K562 (cell line): ENCODE results near the gene ATXN7L2. TPM values are rescaled to one million over a fixed set of nuclear protein-coding genes. Genes with fewer than 3 reads are reported as not detected.

ENCODE experiments used
- BRF2 ChIP-seq: IDR thresholded peaks from 3 replicates; pipeline ENCODE4 v1.6.1; 2011; ENCODE audit warnings: borderline replicate concordance, mild to moderate bottlenecking; ENCODE audit not compliant: insufficient read length, insufficient read depth
- CEBPZ ChIP-seq: fragments of 150-350 bp; IDR thresholded peaks from 2 replicates; pipeline ENCODE4 v1.6.1; 2014; ENCODE audit warnings: low read depth, mild to moderate bottlenecking, low read length, borderline replicate concordance
- ESRRA ChIP-seq: fragments of 450-650 bp; IDR thresholded peaks from 2 replicates; pipeline ENCODE4 v1.6.1; 2014; ENCODE audit warnings: low read depth, mild to moderate bottlenecking, moderate library complexity, borderline replicate concordance
- ETV6 ChIP-seq, 3 experiments: fragments of 150-350 bp in 1 of 3; sonication (generic) in 1 of 3; formaldehyde crosslinking in 1 of 3; IDR thresholded peaks; 2 replicates each; pipeline versions ENCODE4 v1.6.1 to v1.8.0; 2014 to 2022; ENCODE audit warnings: borderline replicate concordance in 2 of 3, low read depth in 2 of 3, antibody characterized with exemption in 1 of 3, low read length in 1 of 3, mild to moderate bottlenecking in 1 of 3, missing genetic modification reagents in 1 of 3
- FOXJ3 ChIP-seq: sonication (generic); formaldehyde crosslinking; IDR thresholded peaks from 2 replicates; pipeline ENCODE4 v1.4.0; 2020; ENCODE audit warnings: mild to moderate bottlenecking, missing genetic modification reagents
- MAFG ChIP-seq: fragments of 450-650 bp; conservative IDR thresholded peaks from 2 replicates; pipeline ENCODE4 v1.6.1; 2016; ENCODE audit warnings: missing genetic modification characterization, missing compliant biosample characterization
- MLX ChIP-seq, 2 experiments: fragments of 450-650 bp in 1 of 2; sonication (generic) in 1 of 2; formaldehyde crosslinking; conservative IDR thresholded peaks; 2 replicates each; pipeline versions ENCODE4 v1.4.0 to v1.8.1; 2020 to 2022; ENCODE audit warnings: mild to moderate bottlenecking in 1 of 2, missing genetic modification reagents in 1 of 2
- NFATC3 ChIP-seq: fragments of 450-650 bp; IDR thresholded peaks from 2 replicates; pipeline ENCODE4 v1.6.1; 2017; ENCODE audit warnings: mild to moderate bottlenecking
- NR3C1 ChIP-seq: sonication (generic); formaldehyde crosslinking; IDR thresholded peaks from 2 replicates; pipeline ENCODE4 v1.8.1; 2022; ENCODE audit warnings: missing genetic modification reagents
- PCBP2 ChIP-seq: fragments of 200-400 bp; formaldehyde crosslinking; IDR thresholded peaks from 2 replicates; pipeline ENCODE4 v1.6.1; 2018; ENCODE audit warnings: low read length, low read depth, mild to moderate bottlenecking, moderate library complexity; ENCODE audit not compliant: poor library complexity, severe bottlenecking
- RAD21 ChIP-seq, 2 experiments: fragments of 250-450 bp in 1 of 2; fragments of 450-650 bp in 1 of 2; sonication (Bioruptor Pico) in 1 of 2; formaldehyde crosslinking in 1 of 2; IDR thresholded peaks in 1 of 2; conservative IDR thresholded peaks in 1 of 2; 2 replicates each; pipeline versions ENCODE4 v1.4.0 to v1.8.0; 2020 to 2022; ENCODE audit warnings: mild to moderate bottlenecking in 2 of 2, moderate library complexity in 1 of 2
- RBM14 ChIP-seq: fragments of 200-400 bp; formaldehyde crosslinking; IDR thresholded peaks from 2 replicates; pipeline ENCODE4 v1.6.1; 2018; ENCODE audit warnings: low read depth, mild to moderate bottlenecking, low read length, moderate library complexity, borderline replicate concordance; ENCODE audit not compliant: insufficient read depth
- SRSF7 ChIP-seq: fragments of 200-400 bp; formaldehyde crosslinking; optimal IDR thresholded peaks from 2 replicates; pipeline ENCODE3; 2017; ENCODE audit warnings: mild to moderate bottlenecking, low read depth, low read length
- STAT5A ChIP-seq: IDR thresholded peaks from 2 replicates; pipeline ENCODE4 v1.6.1; 2012; ENCODE audit warnings: low read length, inconsistent platforms, borderline replicate concordance
- ZC3H8 ChIP-seq: fragments of 450-650 bp; IDR thresholded peaks from 2 replicates; pipeline ENCODE4 v1.6.1; 2017
- ZFPM2 ChIP-seq: fragments of 250-450 bp; sonication (Bioruptor Pico); IDR thresholded peaks from 2 replicates; pipeline ENCODE4 v1.5.1; 2022; ENCODE audit warnings: mild to moderate bottlenecking
- ZNF174 ChIP-seq: fragments of 250-450 bp; sonication (Bioruptor Pico); IDR thresholded peaks from 2 replicates; pipeline ENCODE4 v1.4.0; 2020; ENCODE audit warnings: mild to moderate bottlenecking
- ZNF197 ChIP-seq: fragments of 200-800 bp; sonication (Bioruptor generic); IDR thresholded peaks from 2 replicates; pipeline ENCODE4 v1.6.1; 2016; ENCODE audit warnings: low read depth, missing genetic modification characterization, missing compliant biosample characterization
- ZNF408 ChIP-seq: fragments of 250-450 bp; sonication (Bioruptor Pico); IDR thresholded peaks from 2 replicates; pipeline ENCODE4 v1.4.0; 2020; ENCODE audit warnings: low read depth, mild to moderate bottlenecking, moderate library complexity
- ZNF586 ChIP-seq: fragments of 450-650 bp; formaldehyde crosslinking; conservative IDR thresholded peaks from 2 replicates; pipeline ENCODE4 v1.4.0; 2020; ENCODE audit warnings: mild to moderate bottlenecking, moderate library complexity
- ZNF589 ChIP-seq: fragments of 200-800 bp; sonication (Bioruptor generic); IDR thresholded peaks from 2 replicates; pipeline ENCODE4 v1.6.1; 2016; ENCODE audit warnings: low read depth, missing genetic modification characterization, missing compliant biosample characterization
- ZNF644 ChIP-seq: fragments of 200-800 bp; sonication (Bioruptor generic); IDR thresholded peaks from 2 replicates; pipeline ENCODE4 v1.6.1; 2016; ENCODE audit warnings: low read depth, missing genetic modification characterization, missing compliant biosample characterization
- polyA plus RNA-seq, 8 experiments: library from polyadenylated mRNA; depleted of rRNA in 4 of 8; stranded (reverse) in 5 of 8; unstranded in 3 of 8; fragments of >200 nt; fragmentation: Nextera tagmentation in 2 of 8; fragmentation: Illumina TruSeq in 1 of 8; extraction: Ambion mirVana in 2 of 8; extraction: Trizol in 1 of 8; gene quantifications; 2 replicates each; pipeline versions ENCODE4 v1.2.1 to v1.2.3, GENCODE V29; 2011 to 2014; ENCODE audit warnings: inconsistent platforms in 1 of 8, missing spikeins in 1 of 8
- total RNA-seq, 7 experiments: library from RNA; depleted of rRNA in 6 of 7; stranded (reverse); fragments of >200 nt in 6 of 7; fragmentation: Illumina TruSeq in 2 of 7; extraction: Trizol in 2 of 7; gene quantifications; 2 replicates each; pipeline versions ENCODE4 v1.2.1 to v1.2.3, GENCODE V29; 2011 to 2021; ENCODE audit warnings: low replicate concordance in 1 of 7

The ATXN7L2 gene
- total and polyA plus RNA-seq, 9 of the 15 experiments (the other 6 are each of a cell fraction or from before 2014, with no cell fraction given), result 0.21 to 10.4 (median 5.8) TPM

- TF ChIP-seq CEBPZ (no peak), ZFPM2 (CRISPR knock-in tag) (no peak), ZNF197 (CRISPR knock-in tag) (0 out of 2 replicates have a peak, but pooled peaks have one; percentile 53), BRF2 (no peak), ESRRA (no peak), MLX (CRISPR knock-in tag; conservative IDR thresholded peaks at IDR 0.05) (no peak), ZC3H8 (no peak), MAFG (no peak), ETV6 (IDR thresholded peaks at IDR 0.05; ENCODE audit: borderline replicate concordance in 1 of 2, low read depth in 2 of 2, low read length in 1 of 2) (no peak), ETV6 (CRISPR knock-in tag; IDR thresholded peaks at IDR 0.05; ENCODE audit: borderline replicate concordance) (no peak), RBM14 (no peak), SRSF7 (no peak), FOXJ3 (no peak), ZNF586 (CRISPR knock-in tag) (no peak), PCBP2 (no peak), STAT5A (no peak), NFATC3 (no peak), NR3C1 (CRISPR knock-in tag) (no peak), ZNF644 (tag) (peak; percentile 48; the same call in 1 of the 2 replicates), RAD21 (CRISPR knock-in tag; conservative IDR thresholded peaks at IDR 0.05 in 1 of 2, IDR thresholded peaks at IDR 0.05 in 1 of 2) (no peak), ZNF408 (CRISPR knock-in tag) (no peak), ZNF174 (CRISPR knock-in tag) (no peak), ZNF589 (CRISPR knock-in tag) (no peak)
Observed at GRCh38 chr1:109509176-109510134, 25.8 kb downstream of the ATXN7L2 start, which contains the start of gene AMIGO1 (continued).
